ES-I3 (cell line): ENCODE results near the gene PAX1.

Experiments used
- H3K36me3 ChIP-seq: 2 replicates; pipeline ENCODE4 v1.6.1; 2013; ENCODE audit warnings: mild to moderate bottlenecking, low read length, control low read depth, moderate library complexity; ENCODE audit not compliant: insufficient read depth
- H3K4me1 ChIP-seq: 2 replicates; pipeline ENCODE4 v1.6.1; 2013; ENCODE audit warnings: mild to moderate bottlenecking, control low read depth, low read length; ENCODE audit not compliant: insufficient read depth
- H3K9ac ChIP-seq: 2 replicates; pipeline ENCODE4 v1.6.1; 2013; ENCODE audit warnings: low read depth, mild to moderate bottlenecking, low read length, moderate library complexity
- H3K9me3 ChIP-seq: 2 replicates; pipeline ENCODE4 v1.6.1; 2013; ENCODE audit warnings: mild to moderate bottlenecking, low read length, moderate library complexity; ENCODE audit not compliant: control insufficient read depth, insufficient read depth

The PAX1 gene

DNA sequence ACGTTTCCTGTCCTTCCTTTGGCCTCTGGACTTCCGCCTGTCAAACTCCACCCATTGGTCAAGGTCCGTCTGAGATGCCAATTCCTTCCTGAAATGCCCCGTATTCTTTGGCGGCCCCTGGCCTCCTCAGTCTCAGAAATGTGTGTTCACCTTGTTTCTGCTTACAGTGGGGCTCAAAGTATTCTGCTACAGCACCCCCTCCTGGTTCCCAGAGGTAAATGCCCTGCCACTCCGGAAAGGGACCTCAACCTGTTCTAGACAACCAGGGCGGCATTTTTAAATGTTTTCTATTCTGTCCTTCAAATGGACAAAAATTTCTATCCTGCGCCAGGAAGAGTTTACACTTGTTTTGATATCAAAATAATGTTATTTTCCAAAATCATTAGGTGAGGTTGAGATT lies 12.1 kb upstream of the PAX1 start:
- Histone ChIP-seq H3K9me3 (no peaks in the 10 kb centered on the region), H3K9ac (no peak overlapping the region), H3K4me1 (no peaks in the 10 kb centered on the region), H3K36me3 (no peaks in the 10 kb centered on the region)

DNA sequence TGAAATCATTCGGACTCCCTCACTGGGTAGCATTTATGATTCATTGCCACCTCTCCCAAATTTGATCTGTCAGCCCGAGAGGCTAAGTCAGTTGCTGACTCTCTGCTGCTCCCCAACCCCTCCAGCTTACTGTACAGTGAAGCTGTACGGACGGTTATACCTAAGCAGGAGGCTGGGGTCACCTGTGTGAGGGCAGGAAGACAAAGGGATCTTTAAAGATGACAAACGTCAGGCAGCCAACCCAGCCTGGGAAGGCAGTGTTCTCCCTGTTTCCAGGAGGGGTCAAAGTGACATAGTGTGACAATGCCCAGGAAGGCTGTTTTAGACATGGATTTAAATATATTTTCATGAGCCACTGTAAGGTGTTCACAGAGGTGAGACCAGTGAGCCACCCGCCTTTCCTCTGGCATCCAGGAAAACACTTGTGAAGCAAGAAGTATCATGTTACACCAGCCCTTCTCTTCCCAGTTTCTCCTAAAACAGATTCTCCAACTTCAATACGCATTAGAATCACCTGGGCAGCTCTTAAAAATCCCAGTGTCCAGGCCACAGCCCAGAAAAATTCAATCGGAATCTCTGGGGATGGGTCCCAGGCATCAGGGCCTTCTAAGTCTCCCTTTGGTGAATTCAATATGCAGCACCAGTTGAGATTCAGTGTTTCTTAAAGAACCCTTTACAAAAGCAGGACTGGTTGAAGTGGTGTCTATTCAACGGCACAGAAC lies 6.8 kb upstream of the PAX1 start:
- H3K36me3 ChIP-seq: no peaks in the 10 kb centered on the region
- H3K9me3 ChIP-seq: no peaks in the 10 kb centered on the region
- no peak overlapping the region for H3K9ac ChIP-seq
- peaks cover 7% of the 10 kb centered on the region for H3K4me1 ChIP-seq

DNA sequence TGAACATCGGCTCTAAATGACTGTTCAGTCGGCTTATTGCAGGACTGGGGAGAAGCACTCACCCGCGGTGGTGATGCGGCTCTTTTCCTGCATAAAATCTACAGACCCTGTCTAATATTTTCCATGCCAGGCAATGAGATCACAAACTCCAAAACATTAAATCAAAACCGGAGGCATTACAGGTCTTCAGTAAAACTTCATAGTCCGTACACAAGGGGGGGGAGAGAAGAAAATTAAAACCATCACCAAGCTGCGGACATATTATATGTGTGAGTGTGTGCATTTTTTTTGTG lies 6.3 kb upstream of the PAX1 start:
- Histone ChIP-seq H3K36me3 (no peaks in the 10 kb centered on the region), H3K9me3 (no peaks in the 10 kb centered on the region), H3K9ac (no peak overlapping the region), H3K4me1 (peaks cover 7% of the 10 kb centered on the region)

DNA sequence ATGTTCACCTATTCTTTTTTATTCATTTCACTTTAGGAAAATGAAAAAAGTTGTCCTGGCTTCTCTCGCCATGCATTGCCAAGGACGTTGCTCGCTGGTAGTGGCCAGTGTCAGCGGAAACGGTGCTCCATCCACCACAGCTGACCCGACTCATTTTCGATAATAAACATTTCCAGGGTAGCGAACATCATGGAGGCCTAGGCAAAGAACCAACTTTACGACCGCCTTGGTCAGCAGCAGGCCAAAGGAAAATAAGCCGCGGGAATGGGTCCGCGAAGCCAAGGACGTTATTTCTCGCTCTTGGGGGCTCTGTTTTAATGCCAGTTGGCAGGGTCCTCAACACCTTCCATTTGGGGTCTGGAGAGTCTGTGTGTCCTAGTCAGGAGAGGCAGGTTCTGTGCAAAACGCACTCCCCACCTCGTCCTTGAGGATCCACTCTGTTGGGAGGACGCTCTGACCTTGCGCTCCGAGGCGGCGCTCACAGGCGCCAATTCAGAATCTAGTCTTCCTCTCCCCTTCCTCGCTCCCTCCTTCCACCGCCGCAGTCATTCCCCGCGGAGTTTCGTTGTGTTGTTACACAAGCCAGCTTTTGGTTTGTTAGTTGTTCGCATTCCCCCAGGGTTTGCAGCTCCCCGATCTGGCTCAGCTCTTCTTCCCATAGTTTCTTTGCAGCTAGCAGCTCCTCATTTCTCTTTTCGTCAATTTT lies 4.1 kb upstream of the PAX1 start:
- Histone ChIP-seq H3K36me3 (no peaks in the 10 kb centered on the region), H3K9ac (no peak overlapping the region; the same call in 1 of the 2 replicates), H3K4me1 (peaks cover 7% of the 10 kb centered on the region), H3K9me3 (no peaks in the 10 kb centered on the region)

DNA sequence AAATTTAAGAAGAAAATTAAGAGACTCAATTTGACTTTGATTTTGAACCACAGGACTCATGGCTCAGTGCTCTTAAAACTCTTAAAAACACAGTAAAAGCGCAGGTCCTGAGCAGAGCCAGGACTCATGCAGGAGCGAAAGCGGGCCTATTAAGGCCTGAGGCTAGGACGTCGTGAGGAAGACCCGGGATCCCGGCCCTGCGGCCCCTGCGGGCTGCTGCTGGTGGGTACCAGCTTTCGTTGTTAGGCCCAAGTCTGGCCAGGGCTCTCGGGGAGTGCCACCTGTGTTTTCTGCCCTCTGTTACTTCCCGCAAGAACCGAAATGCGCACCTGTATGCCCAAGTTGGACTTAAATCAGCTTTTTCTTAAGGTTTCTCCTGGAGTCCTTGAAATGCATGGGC lies 3.4 kb upstream of the PAX1 start:
- no peaks in the 10 kb centered on the region for H3K36me3 ChIP-seq
- H3K9me3 ChIP-seq: no peaks in the 10 kb centered on the region
- peaks cover 7% of the 10 kb centered on the region for H3K4me1 ChIP-seq
- H3K9ac ChIP-seq: no peak overlapping the region

DNA sequence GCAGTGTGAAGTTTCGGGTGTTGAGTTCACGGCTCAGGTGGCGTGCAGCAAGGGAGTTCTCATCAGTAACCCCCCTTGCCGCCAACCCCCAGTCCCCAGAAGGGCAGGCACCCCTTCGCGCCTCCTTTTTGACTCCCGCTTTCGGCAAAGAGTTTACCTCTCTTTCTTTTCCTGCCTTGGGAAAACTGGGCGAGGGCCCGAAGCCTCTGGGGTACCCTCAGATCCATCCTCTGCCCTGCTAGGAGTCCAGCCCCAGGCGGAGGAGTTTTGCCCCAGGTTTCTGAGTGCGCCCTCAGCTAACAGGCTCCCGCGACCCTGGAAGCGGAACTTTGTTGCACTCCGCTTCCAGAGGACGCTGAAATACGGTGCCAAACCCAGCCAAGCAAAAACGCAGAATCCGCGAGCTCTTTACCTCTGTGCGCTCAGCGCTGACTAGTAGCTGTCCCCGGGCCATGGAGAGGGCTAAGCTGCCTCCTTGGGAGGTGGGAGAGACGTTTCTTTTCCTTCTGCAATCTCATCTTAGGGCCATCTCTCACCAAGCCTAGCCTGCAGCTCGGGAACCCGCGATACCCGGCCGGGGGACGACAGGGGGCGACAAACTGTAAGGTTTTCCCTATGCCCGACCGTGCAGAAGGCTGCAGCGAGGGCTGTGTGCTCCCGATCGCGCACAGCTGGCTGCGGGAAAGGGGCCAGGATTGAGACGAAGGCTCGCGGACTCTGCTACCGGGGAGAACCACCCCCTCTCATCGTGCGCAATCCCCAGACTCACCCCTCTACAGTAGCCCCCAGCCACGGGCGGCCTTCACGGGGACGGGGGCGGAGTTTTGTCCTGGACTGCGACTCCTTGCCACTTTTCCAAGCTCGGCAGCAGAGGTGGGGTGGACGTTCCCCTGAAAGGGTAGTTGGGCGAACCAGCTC lies 2.7 kb upstream of the PAX1 start:
- Histone ChIP-seq H3K36me3 (no peaks in the 10 kb centered on the region), H3K9me3 (no peaks in the 10 kb centered on the region), H3K4me1 (peaks cover 7% of the 10 kb centered on the region), H3K9ac (peak overlapping the region; percentile 22; the same call in 1 of the 2 replicates)

DNA sequence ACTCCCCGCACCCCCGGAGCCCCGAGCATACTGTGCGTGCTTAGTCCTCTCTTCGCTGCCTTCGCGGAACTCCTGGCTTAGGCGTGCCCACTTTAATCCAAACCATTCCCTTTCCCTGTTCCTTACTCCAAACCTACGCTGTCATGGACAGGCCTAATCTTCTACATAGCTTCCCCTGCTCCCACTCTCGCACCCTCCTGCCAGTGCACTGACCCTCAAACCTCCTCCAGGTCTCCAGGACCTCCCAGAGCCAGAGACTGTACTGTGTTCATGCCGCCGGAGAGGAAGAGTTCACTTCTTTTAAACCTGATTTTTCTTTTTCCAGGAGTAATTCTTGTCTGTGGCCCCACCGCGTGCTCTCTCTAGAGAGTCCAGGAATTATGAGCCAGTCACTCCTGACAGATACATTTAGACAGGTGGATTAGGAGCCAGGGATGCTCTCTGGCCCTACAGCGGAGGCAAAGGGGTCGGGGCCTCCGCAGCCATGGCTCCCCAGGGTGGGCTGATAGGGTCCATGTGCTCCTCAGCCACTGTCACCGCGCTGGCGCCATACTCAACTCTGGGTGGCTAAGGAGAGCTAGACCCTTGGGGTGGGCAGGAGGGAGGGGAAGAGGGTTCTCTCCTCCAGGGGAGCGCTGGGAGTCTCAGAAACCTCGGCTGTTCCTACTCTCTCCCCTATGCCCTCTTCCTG lies 1.6 kb upstream of the PAX1 start:
- Histone ChIP-seq H3K36me3 (no peaks in the 10 kb centered on the region), H3K9me3 (no peaks in the 10 kb centered on the region), H3K9ac (no peak overlapping the region), H3K4me1 (peaks cover 16% of the 10 kb centered on the region)

DNA sequence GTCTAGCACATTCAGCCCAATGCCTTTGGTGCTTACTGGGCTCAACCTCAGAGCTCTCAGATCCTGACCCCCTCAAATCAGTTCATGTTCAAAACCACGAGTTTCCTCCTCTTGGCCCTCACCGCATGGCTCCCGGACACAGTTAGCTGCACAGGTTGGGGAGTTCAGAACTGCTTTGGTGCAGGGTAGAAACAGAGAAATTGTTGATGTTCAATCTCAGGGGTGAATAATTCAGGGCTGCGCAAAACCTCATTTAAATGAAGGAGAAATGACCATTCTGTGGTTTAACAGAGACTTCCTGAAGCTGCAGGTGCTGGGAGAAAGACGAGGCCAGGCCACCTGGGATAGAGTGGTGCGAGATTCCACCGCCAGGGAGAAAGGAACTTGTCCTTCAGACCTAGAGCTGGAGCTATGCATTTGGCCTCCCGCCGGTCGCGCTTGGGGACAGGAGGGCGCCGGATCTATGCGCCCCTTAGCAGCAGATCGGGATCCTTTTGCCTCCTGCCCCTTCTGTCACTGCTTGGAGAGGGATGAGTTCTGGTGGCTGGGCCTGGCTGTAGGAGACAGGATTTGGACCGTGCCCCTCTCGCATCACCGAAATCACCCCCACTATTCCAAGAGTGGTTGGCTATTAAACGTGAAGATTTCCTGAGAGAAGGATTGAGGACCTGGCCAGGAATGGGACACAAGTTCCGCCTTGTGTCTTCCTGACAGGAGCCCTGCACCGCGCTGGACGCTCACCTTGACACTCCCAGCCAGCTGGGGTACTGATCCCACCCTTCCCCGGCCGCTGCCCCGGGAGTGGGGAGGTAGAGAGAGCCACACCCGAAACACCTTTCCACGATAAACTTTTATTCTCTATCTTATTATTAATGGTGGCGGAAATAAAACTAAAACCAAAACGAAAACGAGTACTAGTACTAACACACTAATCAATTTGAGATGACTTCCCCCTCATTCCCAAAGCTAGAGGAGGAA lies 767 bp upstream of the PAX1 start:
- Histone ChIP-seq H3K9ac (no peak overlapping the region), H3K36me3 (no peaks in the 10 kb centered on the region), H3K4me1 (peaks cover 16% of the 10 kb centered on the region), H3K9me3 (no peaks in the 10 kb centered on the region)

DNA sequence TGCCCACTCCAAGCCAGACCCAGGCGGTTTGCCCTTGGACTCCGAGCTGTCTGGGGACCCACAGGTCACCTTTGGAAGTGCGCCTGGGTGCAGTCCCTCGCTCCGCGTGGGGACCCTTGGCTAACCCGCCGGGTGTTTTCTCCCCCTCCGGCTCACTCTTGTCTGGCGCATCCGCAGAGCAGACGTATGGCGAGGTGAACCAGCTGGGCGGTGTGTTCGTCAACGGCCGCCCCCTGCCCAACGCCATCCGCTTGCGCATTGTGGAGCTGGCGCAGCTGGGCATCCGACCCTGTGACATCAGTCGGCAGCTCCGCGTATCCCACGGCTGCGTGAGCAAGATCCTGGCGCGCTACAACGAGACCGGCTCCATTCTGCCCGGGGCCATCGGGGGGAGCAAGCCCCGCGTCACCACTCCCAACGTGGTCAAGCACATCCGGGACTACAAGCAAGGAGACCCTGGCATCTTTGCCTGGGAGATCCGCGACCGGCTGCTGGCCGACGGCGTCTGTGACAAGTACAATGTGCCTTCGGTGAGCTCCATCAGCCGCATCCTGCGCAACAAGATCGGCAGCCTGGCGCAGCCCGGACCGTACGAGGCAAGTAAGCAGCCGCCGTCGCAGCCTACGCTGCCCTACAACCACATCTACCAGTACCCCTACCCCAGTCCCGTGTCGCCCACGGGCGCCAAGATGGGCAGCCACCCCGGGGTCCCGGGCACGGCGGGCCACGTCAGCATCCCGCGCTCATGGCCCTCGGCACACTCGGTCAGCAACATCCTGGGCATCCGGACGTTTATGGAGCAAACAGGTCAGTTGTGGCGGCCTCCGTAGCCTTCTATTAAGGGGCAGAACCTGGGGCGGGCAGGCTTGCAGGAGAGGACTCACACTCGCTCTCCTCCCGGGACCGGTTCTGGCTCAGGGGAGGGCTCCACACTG lies 1.1 kb downstream of the PAX1 start:
- Histone ChIP-seq H3K9ac (peak overlapping the region; percentile 32; the same call in 1 of the 2 replicates), H3K9me3 (no peaks in the 10 kb centered on the region), H3K36me3 (no peaks in the 10 kb centered on the region), H3K4me1 (peaks cover 16% of the 10 kb centered on the region)

DNA sequence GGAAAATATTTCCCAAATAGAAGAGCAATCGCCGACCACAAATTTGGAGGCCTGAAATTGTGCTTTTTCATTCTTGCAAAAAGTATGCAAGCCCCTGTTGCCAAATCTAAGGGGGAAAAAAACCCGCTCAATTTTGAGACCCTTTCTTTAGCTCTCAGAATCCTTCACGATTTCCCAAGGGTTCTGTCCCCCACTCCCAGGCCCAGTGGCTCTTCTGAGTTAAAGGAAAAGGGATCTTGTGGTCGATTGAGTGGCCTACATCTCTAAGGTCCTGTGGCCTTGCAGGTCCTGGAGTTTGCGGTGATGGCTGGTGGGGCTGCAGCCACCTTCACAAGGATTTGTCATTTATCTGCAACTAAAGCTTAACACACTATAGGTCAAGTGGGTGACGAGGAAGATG lies 1.8 kb downstream of the PAX1 start:
- Histone ChIP-seq H3K36me3 (no peaks in the 10 kb centered on the region), H3K9me3 (no peaks in the 10 kb centered on the region), H3K9ac (no peak overlapping the region), H3K4me1 (peaks cover 10% of the 10 kb centered on the region)

DNA sequence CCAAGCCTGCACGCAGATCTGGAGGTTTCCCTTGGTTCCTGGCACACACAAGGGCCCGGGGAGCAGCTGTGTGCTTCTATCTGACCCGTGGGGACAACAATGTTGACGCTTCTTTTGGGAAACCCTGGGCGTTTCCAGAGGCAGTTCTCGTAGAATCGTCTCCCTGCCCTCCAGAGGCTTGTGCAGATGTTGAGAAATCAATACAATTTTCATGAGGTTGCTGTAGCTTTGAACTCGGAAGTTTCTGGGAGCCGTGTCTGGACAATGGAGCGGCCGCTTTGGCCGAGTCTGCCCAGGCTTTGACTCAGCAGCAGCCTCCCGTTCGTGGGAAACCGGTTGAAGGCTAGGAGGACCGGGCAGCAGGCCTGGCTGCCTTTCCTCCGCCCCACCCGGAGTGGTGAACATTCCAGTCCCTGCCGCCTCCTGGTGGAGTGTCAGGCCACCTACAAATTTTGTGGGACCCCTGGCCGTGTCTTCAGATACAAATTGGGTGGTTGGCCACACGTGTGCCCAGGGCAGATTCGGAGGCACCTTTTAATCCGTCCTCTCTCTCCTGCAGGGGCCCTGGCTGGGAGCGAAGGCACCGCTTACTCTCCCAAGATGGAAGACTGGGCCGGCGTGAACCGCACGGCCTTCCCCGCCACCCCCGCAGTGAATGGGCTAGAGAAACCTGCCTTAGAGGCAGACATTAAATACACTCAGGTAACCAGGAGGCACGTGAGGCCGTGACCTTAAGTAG lies 2.7 kb downstream of the PAX1 start:
- Histone ChIP-seq H3K9ac (no peak overlapping the region), H3K4me1 (peaks cover 9% of the 10 kb centered on the region), H3K9me3 (no peaks in the 10 kb centered on the region), H3K36me3 (no peaks in the 10 kb centered on the region)
